Effector CD8-positive, alpha-beta T cell (primary cell): ENCODE results near the gene FIGNL2.

Source experiments
- DNase-seq: peaks from one replicate; lab custom pipeline; 2025; lab: John Stamatoyannopoulos, UW

FIGNL2 gene

DNA sequence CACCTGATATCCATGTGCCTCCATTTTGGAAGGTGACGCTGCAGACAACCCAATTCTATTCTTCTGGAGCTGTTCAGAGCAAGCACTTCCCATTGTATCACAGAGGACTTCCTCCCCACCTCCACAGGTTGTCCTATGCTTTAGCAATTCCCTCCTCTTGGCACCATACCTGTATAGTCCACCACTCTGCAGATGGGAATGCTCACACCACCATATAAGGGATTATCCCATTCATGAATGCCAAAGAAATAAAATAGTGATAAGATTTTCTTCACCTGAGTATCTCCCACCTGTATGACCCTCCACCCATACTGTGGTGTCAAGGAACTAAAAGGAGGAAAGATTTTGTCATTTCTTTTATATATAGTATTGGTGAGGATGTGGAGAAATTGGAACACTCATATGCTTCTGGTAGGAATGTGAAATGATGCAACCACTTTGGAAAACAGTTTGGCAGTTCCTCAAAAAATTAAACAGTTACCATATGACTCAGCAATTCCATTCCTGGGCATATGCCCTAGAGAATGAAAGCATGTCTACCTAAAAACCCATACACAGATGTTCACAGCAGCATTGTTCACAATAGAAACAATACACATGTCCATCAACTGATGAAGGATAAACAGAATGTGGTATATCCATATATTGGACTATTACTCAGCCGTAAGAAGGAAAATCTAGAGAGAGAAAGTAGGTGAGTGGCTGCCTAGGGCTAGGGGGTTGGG lies 75.2 kb downstream of the FIGNL2 start:
- DNase-seq, result no peak

- no peak for DNase-seq
Measured at GRCh38 chr12:51771008-51771407, 77.5 kb downstream of the FIGNL2 start.
